Neural progenitor cell (in vitro differentiated cells): Measurements from ENCODE around the gene EPN2. TPM values are rescaled to one million over a fixed set of nuclear protein-coding genes. Genes with fewer than 3 reads are reported as not detected.

ENCODE experiments used
- DNase-seq: peaks from one replicate; pipeline ENCODE4 v3.0.0-alpha.2; 2016; ENCODE audit warnings: low spot score
- H2AFZ ChIP-seq: fragments of 200-600 bp; sonication (generic); replicated peaks from 2 replicates; pipeline ENCODE4 v1.6.1; 2016; ENCODE audit warnings: antibody characterized with exemption
- H3F3A ChIP-seq: fragments of 200-600 bp; sonication (generic); 2 replicates; pipeline ENCODE4 v1.6.1; 2016; ENCODE audit warnings: antibody characterized with exemption, low read depth
- H3K27ac ChIP-seq: fragments of 200-600 bp; sonication (generic); 2 replicates; pipeline ENCODE4 v1.5.1; 2016; ENCODE audit warnings: mild to moderate bottlenecking
- H3K27me3 ChIP-seq: fragments of 200-600 bp; sonication (generic); 2 replicates; pipeline ENCODE4 v1.6.1; 2016; ENCODE audit warnings: mild to moderate bottlenecking, moderate library complexity
- H3K36me3 ChIP-seq: fragments of 200-600 bp; sonication (generic); 2 replicates; pipeline ENCODE4 v1.5.1; 2016
- H3K4me1 ChIP-seq: fragments of 200-600 bp; sonication (generic); 2 replicates; pipeline ENCODE4 v1.6.1; 2016; ENCODE audit warnings: mixed run types
- H3K4me2 ChIP-seq: fragments of 200-600 bp; sonication (generic); 2 replicates; pipeline ENCODE4 v1.6.1; 2016
- H3K4me3 ChIP-seq: fragments of 200-600 bp; sonication (generic); 2 replicates; pipeline ENCODE4 v1.5.1; 2016
- H3K79me2 ChIP-seq: fragments of 200-600 bp; sonication (generic); 2 replicates; pipeline ENCODE4 v1.6.1; 2016; ENCODE audit warnings: low read depth
- H3K9ac ChIP-seq: fragments of 200-600 bp; sonication (generic); 2 replicates; pipeline ENCODE4 v1.6.1; 2016
- H3K9me3 ChIP-seq: fragments of 200-600 bp; sonication (generic); 2 replicates; pipeline ENCODE4 v1.5.1; 2016; ENCODE audit warnings: low read depth
- H4K20me1 ChIP-seq: fragments of 200-600 bp; sonication (generic); 2 replicates; pipeline ENCODE4 v1.6.1; 2016; ENCODE audit warnings: low read depth
- H3K27ac Mint-ChIP-seq: 3 replicates; pipeline ENCODE4 v1.8.0; 2021; ENCODE audit warnings: mixed read lengths
- H3K27me3 Mint-ChIP-seq: 2 replicates; pipeline ENCODE4 v1.8.0; 2022; ENCODE audit warnings: low read depth, mild to moderate bottlenecking, inconsistent platforms, moderate library complexity, mixed read lengths; ENCODE audit not compliant: insufficient read depth
- H3K36me3 Mint-ChIP-seq: 3 replicates; pipeline ENCODE4 v1.8.0; 2021; ENCODE audit warnings: mixed read lengths
- H3K4me1 Mint-ChIP-seq: 3 replicates; pipeline ENCODE4 v1.8.0; 2021; ENCODE audit warnings: mixed read lengths
- H3K4me3 Mint-ChIP-seq: 3 replicates; pipeline ENCODE4 v1.8.0; 2021; ENCODE audit warnings: mild to moderate bottlenecking, moderate library complexity, mixed read lengths
- H3K9me3 Mint-ChIP-seq: 3 replicates; pipeline ENCODE4 v1.8.0; 2020; ENCODE audit warnings: mixed read lengths
- CTCF ChIP-seq: fragments of 200-600 bp; sonication (generic); IDR thresholded peaks from 2 replicates; pipeline ENCODE4 v1.5.1; 2017; ENCODE audit warnings: antibody characterized with exemption, mild to moderate bottlenecking
- EZH2 ChIP-seq: fragments of 200-600 bp; sonication (generic); IDR thresholded peaks from 2 replicates; pipeline ENCODE4 v1.6.1; 2017; ENCODE audit warnings: antibody characterized with exemption, mild to moderate bottlenecking, moderate library complexity
- EZH2phosphoT487 ChIP-seq: fragments of 200-600 bp; sonication (generic); IDR thresholded peaks from 2 replicates; pipeline ENCODE4 v1.6.1; 2017; ENCODE audit warnings: antibody characterized with exemption
- total RNA-seq: library from RNA; depleted of rRNA; stranded (reverse); fragments of >200 nt; gene quantifications from 2 replicates; pipeline ENCODE4 v1.2.3, GENCODE V29; 2015; ENCODE audit warnings: low replicate concordance

Gene EPN2
- total RNA-seq, 1 donor from 2014 or later: 30.5 TPM

GRCh38 chr17:19239544-19239943 is 2.4 kb downstream of the EPN2 start:
- H2AFZ ChIP-seq: no peak overlapping the region
- H3F3A ChIP-seq: peaks cover 13% of the 10 kb centered on the region
- peaks cover 47% of the 10 kb centered on the region for H4K20me1 ChIP-seq
- H3K9ac ChIP-seq: no peak overlapping the region
- peaks cover 15% of the 10 kb centered on the region for H3K4me1 ChIP-seq
- peaks cover 69% of the 10 kb centered on the region for H3K79me2 ChIP-seq
- no peak for TF ChIP-seq EZH2phosphoT487
- TF ChIP-seq EZH2: no peak
- no peak for TF ChIP-seq CTCF
- H3K4me3 ChIP-seq: no peak overlapping the region
- H3K36me3 Mint-ChIP-seq: peaks cover 10% of the 10 kb centered on the region
- peak overlapping the region; percentile 70 for H3K4me3 Mint-ChIP-seq
- no peak for DNase-seq
- H3K27ac ChIP-seq: no peak overlapping the region
- H3K27ac Mint-ChIP-seq: no peak overlapping the region
- no peaks in the 10 kb centered on the region for H3K27me3 ChIP-seq
- H3K36me3 ChIP-seq: no peaks in the 10 kb centered on the region
- peaks cover 22% of the 10 kb centered on the region for H3K4me1 Mint-ChIP-seq
- H3K9me3 ChIP-seq: no peaks in the 10 kb centered on the region
- H3K9me3 Mint-ChIP-seq: no peaks in the 10 kb centered on the region
- peaks cover 5% of the 10 kb centered on the region for H3K27me3 Mint-ChIP-seq
- H3K4me2 ChIP-seq: no peak overlapping the region

- H3K4me3 Mint-ChIP-seq: no peak overlapping the region
- Histone ChIP-seq H3K4me2 (no peak overlapping the region), H4K20me1 (peaks cover 64% of the 10 kb centered on the region), H3K36me3 (no peaks in the 10 kb centered on the region), H3K9me3 (no peaks in the 10 kb centered on the region), H2AFZ (no peak overlapping the region), H3K4me1 (peaks cover 20% of the 10 kb centered on the region), H3K27me3 (no peaks in the 10 kb centered on the region), H3F3A (peaks cover 13% of the 10 kb centered on the region), H3K9ac (no peak overlapping the region), H3K27ac (peak overlapping the region; percentile 22), H3K4me3 (no peak overlapping the region), H3K79me2 (peaks cover 97% of the 10 kb centered on the region)
- DNase-seq: no peak
- TF ChIP-seq CTCF (no peak), EZH2 (no peak), EZH2phosphoT487 (no peak)
- no peaks in the 10 kb centered on the region for H3K9me3 Mint-ChIP-seq
- peaks cover 26% of the 10 kb centered on the region for H3K4me1 Mint-ChIP-seq
- peaks cover 16% of the 10 kb centered on the region for H3K36me3 Mint-ChIP-seq
- H3K27ac Mint-ChIP-seq: no peak overlapping the region
- H3K27me3 Mint-ChIP-seq: peaks cover 5% of the 10 kb centered on the region
Observed at GRCh38 chr17:19242323-19242722, 5.2 kb downstream of the EPN2 start.

GRCh38 chr17:19242926-19243325 is 5.8 kb downstream of the EPN2 start:
- peaks cover 14% of the 10 kb centered on the region for H3F3A ChIP-seq
- H3K27ac ChIP-seq: no peak overlapping the region
- no peaks in the 10 kb centered on the region for H3K36me3 ChIP-seq
- Mint-ChIP-seq H3K9me3 (no peaks in the 10 kb centered on the region), H3K27ac (no peak overlapping the region), H3K27me3 (peaks cover 7% of the 10 kb centered on the region), H3K36me3 (peaks cover 16% of the 10 kb centered on the region), H3K4me1 (peaks cover 32% of the 10 kb centered on the region), H3K4me3 (no peak overlapping the region)
- H2AFZ ChIP-seq: no peak overlapping the region
- H3K4me1 ChIP-seq: peaks cover 26% of the 10 kb centered on the region
- H4K20me1 ChIP-seq: peaks cover 70% of the 10 kb centered on the region
- no peaks in the 10 kb centered on the region for H3K27me3 ChIP-seq
- TF ChIP-seq CTCF: no peak
- H3K4me3 ChIP-seq: no peak overlapping the region
- H3K9me3 ChIP-seq: no peaks in the 10 kb centered on the region
- peaks cover 100% of the 10 kb centered on the region for H3K79me2 ChIP-seq
- no peak overlapping the region for H3K4me2 ChIP-seq
- no peak for DNase-seq
- no peak overlapping the region for H3K9ac ChIP-seq
